Measurements from ENCODE around the gene ADCYAP1R1.

ADCYAP1R1 gene

DNA sequence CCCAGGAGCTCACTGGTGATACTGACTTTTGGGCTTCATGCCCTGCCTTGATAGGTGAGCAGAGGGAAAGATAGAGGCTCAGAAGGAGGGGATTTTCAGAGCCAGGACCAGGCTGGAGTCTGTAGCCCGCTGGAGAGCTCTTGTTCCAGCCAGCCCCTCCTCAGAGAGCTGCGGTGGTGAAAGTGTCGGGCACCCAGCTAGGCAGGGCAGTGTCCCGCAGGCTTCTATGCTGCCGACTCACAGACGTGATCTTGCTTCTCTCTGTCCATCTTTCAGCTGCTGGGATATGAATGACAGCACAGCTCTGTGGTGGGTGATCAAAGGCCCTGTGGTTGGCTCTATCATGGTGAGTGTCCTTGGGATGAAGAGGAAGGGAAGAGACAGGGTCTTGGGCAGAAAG lies 35.2 kb downstream of the ADCYAP1R1 start:
- no peak for DNase-seq (ENCODE audit: low read depth)

DNA sequence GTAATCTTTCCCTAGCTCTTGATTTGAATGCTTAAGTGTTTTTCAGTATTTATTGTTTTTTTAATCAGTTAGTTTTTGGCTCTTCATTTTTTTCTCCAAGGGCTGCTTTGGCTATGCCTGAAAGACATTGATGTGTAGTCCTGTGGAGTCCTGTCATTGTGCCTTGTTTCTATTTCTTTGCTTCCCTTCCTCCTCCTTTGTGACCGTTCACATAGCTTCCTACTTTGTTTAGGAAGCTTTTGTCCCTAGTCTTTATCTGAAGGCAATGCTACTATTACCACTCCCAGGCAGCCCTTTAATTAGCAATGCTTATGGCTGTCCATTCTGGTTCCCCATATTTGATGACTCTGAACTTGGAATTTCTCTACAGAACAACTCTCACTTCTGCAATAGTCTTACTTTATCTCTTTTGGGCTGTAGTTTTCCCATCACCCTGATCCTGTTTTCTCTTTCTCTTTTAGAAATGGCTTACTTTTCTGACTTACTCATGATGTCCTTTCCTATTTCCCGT lies 39.9 kb downstream of the ADCYAP1R1 start:
- no peak for DNase-seq (ENCODE audit: low read depth)

DNA sequence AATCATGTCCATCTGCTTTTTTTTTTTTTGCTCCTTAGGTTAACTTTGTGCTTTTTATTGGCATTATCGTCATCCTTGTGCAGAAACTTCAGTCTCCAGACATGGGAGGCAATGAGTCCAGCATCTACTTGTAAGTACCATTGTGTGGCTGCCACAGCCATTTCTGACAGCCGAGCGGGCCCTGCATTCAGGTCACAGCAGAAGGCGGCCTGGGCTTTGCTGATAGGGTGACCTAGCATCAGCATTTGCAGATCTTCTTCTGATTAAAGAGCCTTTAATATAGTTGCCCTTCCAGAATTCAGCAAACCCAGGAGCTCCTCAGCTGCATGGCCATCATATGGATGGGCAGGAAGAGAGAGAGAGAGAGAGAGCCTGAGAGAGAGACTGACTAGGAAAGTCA lies 40.5 kb downstream of the ADCYAP1R1 start:
- no peak for DNase-seq (ENCODE audit: low read depth)

DNA sequence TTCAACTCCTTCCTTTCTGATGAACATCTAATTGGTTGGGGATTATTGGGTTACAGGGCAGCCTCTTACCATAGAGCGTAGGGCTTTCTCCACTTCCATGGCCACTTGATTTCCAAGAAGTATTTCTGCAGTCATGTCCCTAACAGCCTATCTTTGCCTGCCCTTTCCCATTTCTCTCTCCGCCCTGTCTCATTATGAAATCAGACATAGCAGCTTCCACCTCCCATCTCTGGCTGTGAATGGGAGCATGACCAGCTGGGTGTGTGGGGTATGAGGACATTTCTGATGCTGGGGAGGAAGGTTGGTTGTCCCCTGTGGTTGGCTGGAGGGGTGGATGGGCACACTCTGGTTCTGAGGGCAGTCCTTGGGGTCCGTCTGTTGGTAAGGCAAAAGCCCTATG lies 41.2 kb downstream of the ADCYAP1R1 start:
- no peak for DNase-seq (ENCODE audit: low read depth)

DNA sequence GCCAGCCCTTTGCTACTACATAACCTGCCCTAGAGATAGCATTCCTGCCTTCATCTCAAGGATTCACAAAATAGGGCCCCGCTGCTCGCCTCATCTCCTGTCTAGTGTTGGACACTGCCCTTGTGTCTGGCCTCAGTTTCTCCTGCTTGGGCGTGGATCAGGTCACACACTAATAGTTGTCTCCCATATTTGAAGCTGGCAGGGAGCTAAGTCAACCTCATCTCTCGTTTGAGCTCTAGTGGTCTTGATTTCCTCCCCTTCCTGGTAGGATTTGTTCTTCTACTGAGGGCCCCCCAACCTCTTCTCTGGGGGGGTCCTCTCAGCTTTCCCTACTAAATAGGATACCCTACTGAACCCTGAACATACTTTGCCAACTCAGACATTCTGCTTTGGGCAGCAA lies 42.2 kb downstream of the ADCYAP1R1 start:
- DNase-seq (ENCODE audit: low read depth), result no peak

DNA sequence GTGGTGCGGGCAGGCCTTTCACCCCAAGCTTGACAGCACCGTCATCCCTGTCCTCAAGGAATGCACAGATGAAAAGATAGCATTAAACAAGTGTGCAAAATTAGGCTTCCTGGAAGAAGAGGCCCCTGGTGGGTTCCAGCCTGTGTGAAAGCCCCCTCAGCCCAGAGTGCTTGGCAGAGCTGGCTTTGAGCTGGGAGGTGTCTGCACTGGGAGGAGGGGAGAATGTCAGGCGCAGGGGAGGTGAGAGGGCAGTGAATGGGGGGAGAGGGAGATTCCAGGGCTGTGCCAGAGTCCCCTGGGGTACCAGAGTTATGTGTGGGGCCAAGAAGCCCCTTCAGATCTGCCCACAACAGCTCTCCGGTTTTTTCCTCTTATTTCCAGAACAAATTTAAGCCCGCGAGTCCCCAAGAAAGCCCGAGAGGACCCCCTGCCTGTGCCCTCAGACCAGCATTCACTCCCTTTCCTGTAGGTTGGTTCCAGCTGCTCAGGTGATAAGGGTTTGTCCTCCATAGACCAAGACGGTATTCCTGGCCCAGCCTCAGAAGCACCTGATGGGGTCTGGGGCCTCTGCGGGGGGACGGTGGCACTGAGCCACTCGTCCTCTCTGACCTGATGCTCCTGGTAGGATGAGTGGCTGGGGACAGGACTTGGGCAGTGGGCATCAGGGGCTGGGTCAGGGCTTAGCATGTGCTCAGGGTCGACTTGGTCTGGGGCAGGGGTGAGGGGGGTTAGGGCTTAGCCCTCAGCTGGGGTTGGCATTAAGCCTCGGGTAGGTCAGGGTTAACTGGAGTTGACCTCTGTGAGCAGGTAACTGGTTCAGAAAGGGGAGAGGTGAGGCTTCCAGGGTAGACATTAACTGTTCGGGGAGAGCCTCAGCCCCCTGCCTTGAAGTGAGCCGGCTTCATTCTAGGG lies 43.4 kb downstream of the ADCYAP1R1 start:
- no peak for DNase-seq (ENCODE audit: low read depth)

DNA sequence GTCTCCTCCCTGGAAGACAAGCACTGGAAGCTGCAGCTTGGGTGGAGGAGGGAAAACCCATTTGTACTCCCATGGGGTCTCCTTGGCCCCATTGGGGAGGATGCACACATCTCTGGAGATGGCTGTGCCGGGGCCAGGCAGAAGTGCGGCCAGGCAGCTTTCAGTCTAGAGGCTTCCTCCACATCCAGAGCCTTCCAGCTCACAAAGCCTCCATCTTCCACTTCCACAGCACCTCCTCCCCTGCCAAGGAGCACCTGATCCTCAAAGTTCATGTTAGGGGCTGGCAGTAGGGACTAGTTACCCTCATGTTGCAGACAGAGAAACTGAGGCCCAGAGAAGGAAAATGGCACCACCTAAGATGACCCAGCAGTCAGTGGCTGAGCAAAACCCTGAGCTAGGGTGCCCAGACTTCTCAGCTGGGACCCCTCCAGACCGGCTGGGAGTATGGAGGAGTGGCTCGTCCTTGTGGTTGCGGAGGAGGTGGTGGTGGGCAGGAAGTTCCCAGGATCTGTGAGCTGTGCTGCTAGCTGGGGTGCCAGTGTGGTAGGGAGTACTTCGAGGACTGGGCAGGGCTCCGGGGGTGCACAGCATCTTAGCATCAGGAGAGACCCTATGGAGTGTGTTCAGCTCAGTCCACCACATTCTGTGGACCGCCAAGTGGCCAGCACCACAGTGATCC lies 44.2 kb downstream of the ADCYAP1R1 start:
- no peak for DNase-seq (ENCODE audit: low read depth)

DNA sequence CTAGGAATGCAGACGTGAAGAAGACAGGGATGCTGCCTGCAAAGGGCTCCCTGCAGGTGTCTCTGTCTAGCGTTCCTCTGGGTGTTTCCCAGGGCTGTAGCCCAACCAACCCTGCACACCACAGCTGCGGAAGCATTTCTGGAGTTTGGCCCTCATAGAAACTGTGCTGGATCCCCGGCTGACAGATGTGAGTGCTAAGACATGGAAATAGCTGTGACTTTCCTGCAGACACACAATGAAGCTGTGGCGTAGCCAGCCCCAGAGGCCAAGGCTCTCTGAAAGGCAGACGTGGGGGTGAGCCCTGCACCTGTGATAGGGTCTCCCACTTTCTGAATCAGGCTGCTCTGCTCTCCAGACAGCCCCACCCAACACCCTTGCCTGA lies 44.8 kb downstream of the ADCYAP1R1 start:
- DNase-seq (ENCODE audit: low read depth), result no peak

DNA sequence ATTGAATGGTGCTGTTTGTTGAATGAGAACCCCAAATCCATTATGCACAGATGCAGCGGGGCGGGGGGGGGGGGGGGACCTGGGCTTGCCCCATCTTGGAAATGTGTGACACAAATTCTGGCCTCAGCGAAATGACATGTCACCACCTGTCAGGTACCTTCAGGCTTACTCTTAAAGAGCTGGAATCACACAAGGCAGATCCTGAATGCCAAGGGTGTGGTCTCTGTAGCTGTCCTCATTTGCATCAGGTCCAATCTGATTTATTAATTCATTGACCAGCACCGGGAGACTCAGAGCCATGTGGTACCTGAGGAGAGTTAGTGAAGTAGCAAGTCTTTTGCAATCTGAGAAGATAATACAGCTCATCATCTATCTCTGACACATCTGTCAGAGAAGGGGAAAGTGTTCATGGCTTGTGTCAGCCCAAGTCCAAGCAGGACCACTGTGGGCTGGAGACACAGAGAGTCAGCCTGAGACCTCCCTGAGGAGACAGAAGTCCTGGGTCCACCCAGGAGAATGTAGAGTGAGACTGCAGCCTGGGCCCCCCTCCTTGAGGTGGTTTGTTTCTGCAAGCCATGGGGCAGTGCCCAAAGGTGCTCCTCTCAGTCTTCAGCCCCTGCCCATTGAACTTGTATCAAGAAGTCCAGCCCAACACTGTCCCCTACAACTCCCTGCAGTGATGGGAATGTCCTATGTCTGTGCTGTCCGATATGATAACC lies 46.7 kb downstream of the ADCYAP1R1 start:
- no peak for DNase-seq (ENCODE audit: low read depth)

DNA sequence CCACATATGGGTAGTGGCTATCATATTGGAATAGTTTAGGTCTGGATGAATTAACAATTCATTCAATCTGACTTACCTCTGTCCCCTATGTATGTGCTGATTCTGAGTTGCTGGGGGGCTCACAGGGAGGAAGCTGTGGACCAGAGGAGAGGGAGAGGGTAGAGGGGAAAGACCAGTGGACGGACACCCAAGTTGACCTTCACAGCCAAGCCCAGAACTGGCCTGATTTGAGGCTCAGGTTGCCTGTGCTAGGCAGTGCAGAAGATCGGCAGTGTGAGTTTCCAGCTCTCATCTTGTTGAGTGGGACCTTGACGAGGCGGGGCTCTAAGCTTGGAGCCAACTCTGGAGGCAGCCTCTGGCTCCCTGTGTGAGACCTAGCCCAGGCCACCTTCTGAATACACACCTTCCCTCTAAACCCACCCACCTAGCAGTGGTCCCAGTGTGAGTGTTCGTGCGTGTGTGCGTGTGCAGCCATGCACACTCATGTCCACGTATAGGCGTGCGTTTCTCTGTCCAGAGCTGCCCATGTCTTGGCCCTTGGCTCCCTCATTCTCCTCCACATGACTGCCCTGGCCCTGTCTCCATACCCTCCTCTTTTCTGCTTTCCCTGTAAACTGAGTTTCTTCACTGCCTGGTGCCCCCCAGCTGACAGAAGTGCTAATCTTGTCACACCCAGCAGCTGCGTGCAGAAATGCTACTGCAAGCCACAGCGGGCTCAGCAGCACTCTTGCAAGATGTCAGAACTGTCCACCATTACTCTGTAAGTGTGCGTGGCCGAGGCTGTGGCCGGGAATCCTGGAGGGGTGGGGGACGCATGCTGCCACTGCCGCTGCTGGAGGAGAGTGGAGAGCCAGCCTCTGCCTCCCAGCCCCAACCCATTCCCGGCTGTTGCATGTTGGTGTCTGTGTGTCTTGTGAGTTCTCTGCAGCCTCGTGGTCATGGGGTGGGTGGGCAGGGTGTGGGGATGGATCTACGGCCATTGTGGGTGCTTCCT lies 47.6 kb downstream of the ADCYAP1R1 start:
- DNase-seq (ENCODE audit: low read depth), result no peak

DNA sequence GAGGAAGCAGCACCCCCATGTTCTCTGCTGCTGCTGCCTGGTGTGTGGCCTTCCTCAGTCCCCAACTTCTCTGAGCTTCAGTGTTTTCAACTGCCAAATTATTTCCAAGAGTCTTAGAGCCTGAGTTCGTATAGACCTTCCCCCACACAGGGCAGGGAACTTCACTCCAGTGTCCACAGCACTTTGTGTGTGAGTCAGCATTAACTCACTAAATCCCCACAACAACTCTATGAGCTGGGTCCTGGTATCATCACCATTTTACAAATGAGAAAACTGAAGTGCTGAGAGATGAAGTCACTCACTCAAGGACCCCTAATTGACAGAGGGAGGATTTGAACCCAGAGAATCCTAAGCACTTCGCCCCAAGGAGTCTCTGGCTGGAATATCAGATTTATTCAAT lies 48.3 kb downstream of the ADCYAP1R1 start:
- no peak for DNase-seq (ENCODE audit: low read depth)

DNA sequence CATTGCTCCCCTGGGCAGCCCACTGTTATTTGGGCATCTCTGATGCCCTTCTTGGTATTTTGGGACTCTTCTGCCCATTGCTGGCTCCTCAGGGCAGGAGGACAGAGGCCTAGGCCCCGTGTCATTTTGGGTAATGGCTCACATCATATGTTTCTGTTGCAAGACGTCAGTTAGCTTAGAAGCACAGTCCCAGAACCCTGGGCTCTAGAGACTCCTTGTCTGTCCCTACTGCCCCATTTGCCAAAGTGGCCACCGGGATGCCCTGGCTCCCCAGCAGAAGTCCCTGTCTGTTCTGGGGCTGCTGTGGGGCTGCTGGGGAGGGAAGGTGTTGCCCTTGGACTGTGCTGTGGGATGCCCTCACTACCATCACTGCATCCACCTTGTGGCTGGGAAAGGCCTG lies 48.8 kb downstream of the ADCYAP1R1 start:
- no peak for DNase-seq (ENCODE audit: low read depth)

DNA sequence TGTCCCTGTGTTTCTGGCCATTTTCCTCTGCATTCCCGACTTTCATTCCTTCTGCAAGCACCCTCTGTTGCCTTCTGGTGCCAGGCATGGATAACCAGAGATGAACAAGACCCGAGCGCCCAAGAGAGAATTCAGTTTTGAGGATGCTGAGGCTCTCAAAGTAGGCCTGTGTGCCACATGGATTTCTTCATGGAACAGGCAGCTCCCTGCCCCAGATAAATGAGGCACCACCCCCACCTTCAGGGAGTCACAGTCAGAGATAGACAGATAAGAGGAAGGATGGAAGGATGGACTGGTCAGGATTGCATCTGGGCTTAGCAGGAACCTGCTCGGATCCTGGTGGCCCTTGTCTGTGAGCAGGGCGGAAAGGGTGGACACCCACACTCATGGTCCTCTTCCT lies 49.4 kb downstream of the ADCYAP1R1 start:
- DNase-seq (ENCODE audit: low read depth), result no peak

DNA sequence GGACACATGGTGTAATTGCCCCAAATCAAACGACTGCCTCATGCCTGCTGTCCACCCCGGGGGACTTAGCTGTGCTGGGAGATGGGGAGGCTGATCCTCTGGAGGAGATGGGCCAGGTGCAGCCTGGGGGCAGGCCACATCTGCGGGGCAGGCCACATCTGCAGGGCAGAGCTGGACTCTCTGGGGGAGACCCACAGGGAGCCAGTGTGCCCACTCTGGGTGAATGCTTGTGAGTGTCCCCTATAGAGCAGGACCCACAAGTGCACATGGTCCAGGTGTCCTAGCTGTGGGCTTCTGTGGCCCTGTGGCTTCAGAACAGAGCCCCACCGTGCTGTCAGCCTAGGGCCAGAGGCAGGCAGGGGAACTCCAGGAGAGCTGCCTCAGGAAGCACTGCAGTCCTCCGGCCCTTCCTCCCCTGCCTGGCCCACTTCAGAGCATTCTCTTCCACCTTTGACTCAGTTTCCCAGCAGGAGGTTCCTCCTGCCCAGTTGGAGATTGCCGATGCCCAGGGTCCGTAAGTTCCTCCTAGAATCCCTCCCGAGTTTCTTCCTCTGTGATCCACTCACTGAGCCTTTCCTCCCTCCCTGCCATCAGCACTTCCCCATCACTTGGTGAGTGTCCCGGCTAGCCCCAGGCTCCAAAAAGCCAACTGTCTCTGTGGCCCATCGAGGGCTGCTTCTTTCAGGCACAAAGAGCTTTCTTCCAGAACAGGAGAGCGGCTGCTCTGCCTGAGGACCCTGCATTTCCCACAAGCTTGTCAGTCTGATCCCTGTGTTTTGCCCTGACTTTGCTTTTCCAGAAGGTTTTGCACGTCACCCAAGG lies 50.3 kb downstream of the ADCYAP1R1 start:
- no peak for DNase-seq (ENCODE audit: low read depth)

DNA sequence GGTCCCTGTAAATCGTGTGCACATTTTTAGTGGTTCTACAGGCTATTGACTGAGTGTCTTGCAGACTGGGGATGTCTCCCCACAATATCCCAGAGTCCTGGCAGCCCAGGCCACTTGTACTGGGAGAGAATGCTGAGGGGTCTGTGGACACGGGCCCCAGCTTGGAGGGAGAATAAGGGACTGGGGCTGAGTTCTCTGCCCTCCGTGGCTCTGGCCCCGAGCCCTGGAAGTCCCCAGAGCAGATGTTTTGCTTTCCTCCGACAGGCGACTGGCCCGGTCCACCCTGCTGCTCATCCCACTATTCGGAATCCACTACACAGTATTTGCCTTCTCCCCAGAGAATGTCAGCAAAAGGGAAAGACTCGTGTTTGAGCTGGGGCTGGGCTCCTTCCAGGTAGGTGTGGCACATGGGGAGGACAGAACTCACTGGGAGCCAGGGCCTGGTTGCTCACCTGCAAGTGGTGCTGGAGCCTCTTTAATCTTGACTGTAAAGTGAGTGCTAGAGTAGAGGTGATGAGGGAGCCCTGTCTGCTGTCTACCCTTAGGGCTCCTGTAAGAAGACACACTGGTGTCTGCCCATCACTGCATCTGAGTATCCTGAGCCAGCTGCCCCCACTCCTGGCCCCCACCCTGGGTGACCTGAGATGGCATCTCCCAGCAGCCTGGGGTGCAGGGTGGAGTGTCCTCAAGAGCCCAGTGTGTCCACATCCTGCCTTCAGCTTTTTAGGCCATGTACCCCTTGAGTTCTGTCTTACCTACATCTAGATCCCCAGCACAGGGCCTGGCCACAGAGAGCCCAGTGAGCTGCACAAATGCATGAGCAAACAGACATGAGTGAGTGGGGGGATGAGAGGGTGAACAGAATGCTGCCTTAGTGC lies 51.1 kb downstream of the ADCYAP1R1 start:
- no peak for DNase-seq (ENCODE audit: low read depth)

DNA sequence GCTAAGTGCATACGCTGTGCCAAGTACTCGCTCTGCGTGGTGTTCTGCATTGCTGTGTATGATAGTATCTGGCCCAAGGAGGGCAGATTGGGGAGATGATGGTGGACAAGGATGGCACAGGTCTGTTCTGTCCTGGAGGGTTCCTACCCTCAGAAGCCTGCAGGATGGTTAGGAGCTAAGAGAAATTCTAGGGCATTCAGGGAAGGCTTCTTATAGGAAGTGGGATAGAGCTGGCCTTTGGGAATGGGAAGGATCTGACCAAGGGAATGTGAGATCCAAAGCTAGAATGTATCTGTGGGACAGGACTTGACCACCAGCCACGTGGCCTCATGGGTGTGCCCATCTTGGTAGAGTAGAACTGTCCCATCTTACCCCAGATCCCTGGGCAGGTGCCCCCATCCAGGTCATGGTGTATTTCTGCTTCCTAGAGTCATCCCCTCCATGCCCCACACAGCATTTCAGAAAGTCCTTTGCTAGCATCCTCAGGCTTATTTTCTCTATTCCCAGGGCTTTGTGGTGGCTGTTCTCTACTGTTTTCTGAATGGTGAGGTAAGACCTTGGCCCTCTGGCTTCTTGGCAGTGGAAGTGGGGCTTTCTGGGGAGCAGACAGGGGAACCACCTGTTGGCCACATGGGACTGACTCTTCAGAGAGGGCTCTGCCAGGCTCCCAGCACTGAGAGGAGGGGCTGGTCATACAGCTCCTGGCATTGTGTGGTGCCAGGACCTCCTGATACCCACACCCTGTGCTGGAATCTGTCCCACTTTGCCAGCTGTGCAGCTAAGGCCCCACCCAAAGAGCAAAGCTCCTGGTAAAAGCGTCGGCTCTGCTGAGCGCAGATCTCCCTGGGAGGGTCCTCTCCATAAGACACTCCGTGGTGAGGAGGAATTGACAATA lies 52.5 kb downstream of the ADCYAP1R1 start:
- DNase-seq (ENCODE audit: low read depth), result no peak

DNA sequence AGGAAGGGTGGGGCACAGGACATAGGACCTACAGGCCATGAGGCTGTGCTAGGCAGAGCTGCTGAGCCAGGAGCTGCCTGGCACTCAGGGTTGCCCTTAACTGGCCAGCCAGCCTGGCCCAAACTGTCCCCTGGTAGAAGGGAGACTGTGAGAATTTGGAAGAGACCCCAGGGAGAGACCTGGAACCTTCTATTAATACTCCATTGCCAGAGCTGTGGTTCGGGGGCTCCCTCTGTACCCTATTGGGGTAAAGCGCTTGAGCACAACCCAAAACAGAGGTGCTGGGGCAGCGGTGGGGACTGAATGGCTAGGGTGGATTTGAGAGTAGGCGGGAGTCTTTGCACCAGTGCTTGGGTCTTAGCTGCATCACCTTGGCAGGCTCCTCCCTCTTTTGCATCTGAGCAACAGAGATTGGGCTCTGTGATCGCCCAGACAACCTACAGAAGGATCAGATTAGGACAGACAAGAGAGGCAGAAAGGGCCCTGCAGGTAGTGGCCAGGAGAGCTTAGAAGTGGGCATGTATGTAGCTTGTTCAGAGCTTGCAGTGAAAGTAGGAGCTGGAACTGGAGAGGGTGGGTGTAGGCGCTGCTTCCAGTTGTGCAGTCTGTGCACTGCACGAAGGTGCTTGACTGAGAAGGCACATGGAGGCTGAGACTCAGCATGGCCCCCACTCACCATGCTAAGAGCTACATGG lies 53.3 kb downstream of the ADCYAP1R1 start:
- no peak for DNase-seq (ENCODE audit: low read depth)
